Retina (tissue), 1 donor: ENCODE measurements around the gene TSPAN4.

Experiments used
- DNase-seq: peaks from one replicate; pipeline ENCODE4 v3.0.0-alpha.2; 2016

Gene TSPAN4

GRCh38 chr11:913043-913442, 70.4 kb downstream of the TSPAN4 start:
- no peak for DNase-seq

DNA sequence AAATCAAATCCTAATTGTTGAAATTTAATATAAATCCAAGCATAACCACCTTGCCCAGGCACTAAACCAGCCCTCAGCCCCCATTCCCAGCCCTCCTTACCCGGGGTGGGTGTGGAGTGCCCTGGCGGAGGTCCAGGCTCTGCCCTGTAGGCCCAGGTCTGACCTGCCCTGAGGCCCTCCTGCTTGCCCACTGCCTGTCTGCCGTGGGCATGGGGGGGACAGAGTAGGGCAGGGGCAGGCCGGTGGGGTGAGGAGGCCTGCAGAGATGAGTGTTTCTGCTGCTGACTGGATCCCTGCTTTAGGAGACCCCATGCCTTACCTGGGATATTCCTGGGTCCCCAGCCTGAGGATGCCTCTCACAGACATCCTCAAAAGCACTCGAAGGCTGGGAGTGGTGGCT, 71.6 kb downstream of the TSPAN4 start:
- DNase-seq = no peak

DNA sequence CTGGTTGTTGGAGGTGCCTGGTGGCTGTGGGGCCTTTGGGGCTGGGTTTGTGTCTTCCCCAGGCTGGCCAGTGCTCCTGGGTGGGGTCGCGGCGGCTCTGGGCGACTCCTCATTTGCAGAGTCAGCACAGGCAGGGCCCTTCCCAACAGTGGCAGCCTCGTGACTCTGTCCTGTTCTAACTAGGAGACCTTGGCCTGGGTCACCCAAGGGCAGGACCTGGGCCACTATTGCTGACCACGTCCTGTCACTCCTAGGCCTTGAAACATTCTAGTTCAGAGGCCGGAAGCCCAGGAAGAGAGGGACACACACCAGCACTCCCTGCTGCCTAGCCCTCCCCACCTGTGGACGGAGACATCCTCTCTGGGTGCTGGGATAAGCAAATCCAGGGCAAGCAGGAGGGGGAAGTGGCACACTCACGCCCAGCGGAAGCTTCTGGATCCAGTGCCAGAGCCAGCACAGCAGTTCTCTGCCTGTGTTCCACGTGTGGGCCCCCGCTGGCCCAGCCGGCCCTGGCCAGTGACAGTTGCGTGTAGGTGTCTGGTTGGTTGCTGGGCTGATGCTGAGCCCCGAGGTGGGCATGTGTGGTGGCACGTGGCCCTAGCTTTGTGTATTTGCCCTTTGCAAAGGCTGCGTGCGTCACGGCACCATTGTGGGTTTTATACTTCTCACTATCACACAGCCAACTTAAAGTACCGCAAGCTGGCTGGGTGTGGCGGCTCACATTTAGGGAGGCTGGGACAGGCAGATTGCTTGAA, 72.3 kb downstream of the TSPAN4 start:
- DNase-seq = no peak
